CD14-positive monocyte (primary cell): Measurements from ENCODE around the gene ZNF804B. TPM values are rescaled to one million over a fixed set of nuclear protein-coding genes. Genes with fewer than 3 reads are reported as not detected.

ENCODE experiments used
- DNase-seq, 3 donors: peaks; one replicate each; pipeline ENCODE4 v3.0.0-alpha.2; 2011 to 2022
- H2AFZ ChIP-seq: 2 replicates; pipeline ENCODE4 v1.6.0; 2012; ENCODE audit warnings: mild to moderate bottlenecking, low read depth, low read length, inconsistent platforms; ENCODE audit not compliant: insufficient read depth, poor library complexity, severe bottlenecking
- H3K27ac ChIP-seq, 2 donors: 1 replicate in 1 of 2; 2 replicates in 1 of 2; pipeline ENCODE4 v1.5.1; 2012 to 2013; ENCODE audit warnings: low read length in 2 of 2, control low read depth in 1 of 2, inconsistent platforms in 1 of 2, low read depth in 1 of 2, mild to moderate bottlenecking in 1 of 2
- H3K27me3 ChIP-seq, 2 donors: one replicate each; pipeline versions ENCODE4 v1.6.0 to v1.6.1; 2011 to 2013; ENCODE audit warnings: low read length in 2 of 2; ENCODE audit not compliant: control insufficient read depth in 2 of 2, insufficient read depth in 2 of 2
- H3K36me3 ChIP-seq, 2 donors: replicated peaks in 1 of 2; 1 replicate in 1 of 2; 2 replicates in 1 of 2; pipeline versions ENCODE4 v1.5.1 to v1.6.1; 2012 to 2013; ENCODE audit warnings: low read length in 2 of 2, control low read depth in 1 of 2, inconsistent platforms in 1 of 2, mild to moderate bottlenecking in 1 of 2; ENCODE audit not compliant: insufficient read depth in 2 of 2, control insufficient read depth in 1 of 2
- H3K4me1 ChIP-seq, 2 donors: 1 replicate in 1 of 2; 2 replicates in 1 of 2; pipeline versions ENCODE4 v1.5.1 to v1.6.1; 2012 to 2013; ENCODE audit warnings: low read length in 2 of 2, control low read depth in 1 of 2, inconsistent platforms in 1 of 2, mild to moderate bottlenecking in 1 of 2, moderate library complexity in 1 of 2; ENCODE audit not compliant: insufficient read depth in 2 of 2, control insufficient read depth in 1 of 2
- H3K4me2 ChIP-seq: replicated peaks from 2 replicates; pipeline ENCODE3; 2012; ENCODE audit warnings: low read length, moderate library complexity, mild to moderate bottlenecking; ENCODE audit not compliant: poor library complexity, severe bottlenecking; ENCODE audit errors: extremely low read depth
- H3K4me3 ChIP-seq, 3 experiments: fragments of 200-600 bp in 1 of 3; sonication (generic) in 1 of 3; replicated peaks in 1 of 3; 1 replicate in 2 of 3; 2 replicates in 1 of 3; pipeline ENCODE4 v1.5.1; 2011 to 2013; ENCODE audit warnings: low read length in 3 of 3, mild to moderate bottlenecking in 3 of 3, control low read depth in 2 of 3, low read depth in 2 of 3, inconsistent platforms in 1 of 3, moderate library complexity in 1 of 3
- H3K79me2 ChIP-seq: 2 replicates; pipeline ENCODE4 v1.6.0; 2012; ENCODE audit warnings: mild to moderate bottlenecking, control low read depth, inconsistent platforms, low read length, moderate library complexity; ENCODE audit not compliant: insufficient read depth
- H3K9ac ChIP-seq: 2 replicates; pipeline ENCODE4 v1.6.0; 2017; ENCODE audit warnings: low read length, mild to moderate bottlenecking; ENCODE audit not compliant: insufficient read depth, poor library complexity, severe bottlenecking
- H3K9me3 ChIP-seq, 2 donors: replicated peaks in 1 of 2; 1 replicate in 1 of 2; 2 replicates in 1 of 2; pipeline versions ENCODE4 v1.5.1 to v1.6.1; 2012 to 2013; ENCODE audit warnings: low read length in 2 of 2, control low read depth in 1 of 2; ENCODE audit not compliant: control insufficient read depth in 1 of 2, insufficient read depth in 1 of 2
- H4K20me1 ChIP-seq: 2 replicates; pipeline ENCODE4 v1.6.0; 2012; ENCODE audit warnings: mild to moderate bottlenecking, low read length, control low read depth, moderate library complexity; ENCODE audit not compliant: insufficient read depth
- H3K27ac Mint-ChIP-seq, 7 donors: one replicate each; pipeline ENCODE4 v1.8.0; 2020; ENCODE audit warnings: mild to moderate bottlenecking in 7 of 7, mixed read lengths in 7 of 7, moderate library complexity in 6 of 7, inconsistent platforms in 2 of 7
- H3K27me3 Mint-ChIP-seq, 3 donors: one replicate each; pipeline ENCODE4 v1.8.0; 2021 to 2022; ENCODE audit warnings: low read depth in 3 of 3, mild to moderate bottlenecking in 3 of 3, mixed read lengths in 3 of 3, moderate library complexity in 3 of 3, inconsistent platforms in 1 of 3
- H3K36me3 Mint-ChIP-seq, 2 donors: one replicate each; pipeline ENCODE4 v1.8.0; 2020; ENCODE audit warnings: mixed read lengths in 2 of 2, inconsistent platforms in 1 of 2, mild to moderate bottlenecking in 1 of 2
- H3K4me1 Mint-ChIP-seq: one replicate; pipeline ENCODE4 v1.8.0; 2020; ENCODE audit warnings: mild to moderate bottlenecking, mixed read lengths
- H3K4me3 Mint-ChIP-seq, 2 donors: one replicate each; pipeline ENCODE4 v1.8.0; 2020; ENCODE audit warnings: mild to moderate bottlenecking in 2 of 2, mixed read lengths in 2 of 2, moderate library complexity in 1 of 2
- H3K9me3 Mint-ChIP-seq, 7 donors: one replicate each; pipeline ENCODE4 v1.8.0; 2020 to 2022; ENCODE audit warnings: mixed read lengths in 7 of 7, mild to moderate bottlenecking in 6 of 7, moderate library complexity in 6 of 7, inconsistent platforms in 2 of 7
- WGBS: methylation state at CpG from one replicate; pipeline ENCODE4 v1.1.5; 2013; ENCODE audit warnings: missing lambda C conversion rate; ENCODE audit not compliant: insufficient coverage; 5-methylcytosine and 5-hydroxymethylcytosine counted together
- intact Hi-C, 2 donors: fragments of 100-400 bp; cut with micrococcal nuclease; formaldehyde crosslinking; loops; one replicate each; pipeline versions ENCODE4 v1.15.0 to v1.15.1; 2023
- polyA plus RNA-seq, 3 donors: library from polyadenylated mRNA; depleted of rRNA in 1 of 3; unstranded in 2 of 3; stranded (reverse) in 1 of 3; fragments of 300-500 nt in 2 of 3; fragments of >200 nt in 1 of 3; fragmentation: Illumina TruSeq in 2 of 3; gene quantifications; 1 replicate in 2 of 3; 2 replicates in 1 of 3; pipeline ENCODE4 v1.2.3, GENCODE V29; 2012 to 2021
- TF ChIP-seq, protein P1 (sequence below): fragments of 200-600 bp; IDR thresholded peaks from one replicate; pipeline ENCODE4 v1.8.0; 2022; ENCODE audit warnings: antibody characterized with exemption, mild to moderate bottlenecking

ZNF804B gene
- polyA plus RNA-seq, 3 donors = not detected

GRCh38 chr7:88792361-88792760, 32.9 kb downstream of the ZNF804B start:
- intact Hi-C loops = no loop called here
- no peak overlapping the region for H3K27ac Mint-ChIP-seq
- no peak overlapping the region for H3K4me3 Mint-ChIP-seq
- H3K36me3 Mint-ChIP-seq = no peaks in the 10 kb centered on the region
- Histone ChIP-seq H3K27ac (no peak overlapping the region), H3K27me3 (no peaks in the 10 kb centered on the region), H3K9me3 (no peaks in the 10 kb centered on the region), H3K79me2 (no peaks in the 10 kb centered on the region), H4K20me1 (no peaks in the 10 kb centered on the region), H3K4me2 (no peak overlapping the region), H3K4me1 (no peaks in the 10 kb centered on the region), H3K9ac (no peak overlapping the region), H2AFZ (no peak overlapping the region), H3K4me3 (no peak overlapping the region), H3K36me3 (no peaks in the 10 kb centered on the region)
- no peaks in the 10 kb centered on the region for H3K27me3 Mint-ChIP-seq
- no CpG with 5 or more reads among the region's 3 CpGs for WGBS
- peaks cover 0 to 2% (median 0%) of the 10 kb centered on the region in 7 donors for H3K9me3 Mint-ChIP-seq
- DNase-seq = no peak
- no peaks in the 10 kb centered on the region for H3K4me1 Mint-ChIP-seq
- TF ChIP-seq, protein P1, sequence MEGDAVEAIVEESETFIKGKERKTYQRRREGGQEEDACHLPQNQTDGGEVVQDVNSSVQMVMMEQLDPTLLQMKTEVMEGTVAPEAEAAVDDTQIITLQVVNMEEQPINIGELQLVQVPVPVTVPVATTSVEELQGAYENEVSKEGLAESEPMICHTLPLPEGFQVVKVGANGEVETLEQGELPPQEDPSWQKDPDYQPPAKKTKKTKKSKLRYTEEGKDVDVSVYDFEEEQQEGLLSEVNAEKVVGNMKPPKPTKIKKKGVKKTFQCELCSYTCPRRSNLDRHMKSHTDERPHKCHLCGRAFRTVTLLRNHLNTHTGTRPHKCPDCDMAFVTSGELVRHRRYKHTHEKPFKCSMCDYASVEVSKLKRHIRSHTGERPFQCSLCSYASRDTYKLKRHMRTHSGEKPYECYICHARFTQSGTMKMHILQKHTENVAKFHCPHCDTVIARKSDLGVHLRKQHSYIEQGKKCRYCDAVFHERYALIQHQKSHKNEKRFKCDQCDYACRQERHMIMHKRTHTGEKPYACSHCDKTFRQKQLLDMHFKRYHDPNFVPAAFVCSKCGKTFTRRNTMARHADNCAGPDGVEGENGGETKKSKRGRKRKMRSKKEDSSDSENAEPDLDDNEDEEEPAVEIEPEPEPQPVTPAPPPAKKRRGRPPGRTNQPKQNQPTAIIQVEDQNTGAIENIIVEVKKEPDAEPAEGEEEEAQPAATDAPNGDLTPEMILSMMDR = no peak

DNA sequence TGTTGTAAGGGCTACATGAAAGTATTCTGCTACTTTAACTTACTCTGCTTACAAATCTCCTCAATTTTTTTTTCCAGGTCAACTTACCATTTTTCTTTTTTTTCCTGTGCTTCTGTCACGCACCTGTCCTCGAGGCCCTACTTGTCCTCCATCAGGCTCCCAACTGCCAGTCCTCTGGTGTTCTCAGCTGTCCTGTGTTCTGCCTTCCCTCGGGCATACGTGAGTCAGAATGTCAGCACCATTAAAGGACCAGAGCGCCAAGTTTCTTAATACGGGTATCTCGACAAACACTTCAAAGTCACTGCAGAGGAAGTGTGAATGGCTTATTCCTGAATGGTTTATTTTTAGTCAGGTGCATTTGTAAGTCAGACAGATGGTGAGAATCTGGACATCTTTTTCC, 36.1 kb downstream of the ZNF804B start, which contains the start of gene TEX47:
Gene TEX47 (minus strand): TSS at position 185 of the 400 bp plus-strand sequence. CDS start 795 bp downstream, outside the sequence.
- H3K4me3 Mint-ChIP-seq = no peak within 1 kb of the TSS
- peaks cover 0 to 2% (median 0%) of the 10 kb centered on the region in 7 donors for H3K9me3 Mint-ChIP-seq
- intact Hi-C loops = no loop called here
- Histone ChIP-seq H3K79me2 (no peaks in the 10 kb centered on the region), H3K27ac (no peak within 1 kb of the TSS), H3K9ac (no peak within 1 kb of the TSS), H3K36me3 (no peaks in the 10 kb centered on the region), H3K27me3 (no peaks in the 10 kb centered on the region), H3K9me3 (no peaks in the 10 kb centered on the region), H2AFZ (no peak within 1 kb of the TSS), H3K4me2 (no peak within 1 kb of the TSS), H3K4me3 (no peak within 1 kb of the TSS), H3K4me1 (no peaks in the 10 kb centered on the region), H4K20me1 (no peaks in the 10 kb centered on the region)
- no peaks in the 10 kb centered on the region for H3K36me3 Mint-ChIP-seq
- H3K4me1 Mint-ChIP-seq = no peaks in the 10 kb centered on the region
- no peak for DNase-seq
- 89% methylated on average over 4 of the region's 7 CpGs for WGBS
- TF ChIP-seq, protein P1 = no peak
- no peak within 1 kb of the TSS for H3K27ac Mint-ChIP-seq
- H3K27me3 Mint-ChIP-seq = no peaks in the 10 kb centered on the region
